Activated naive CD4-positive, alpha-beta T cell treated with anti-CD3 and anti-CD28 coated beads, Interleukin-2, amount 50 U/mL, for 16 hours (primary cell): ENCODE results near the gene C4BPB.
"Not testable (repeated sequence)": the region's sequence is repeated elsewhere in the genome, so short reads cannot be mapped to it uniquely, and the experiment has no call there.

Experiments
- DNase-seq: peaks from one replicate; pipeline ENCODE4 v3.0.0-alpha.2; 2020

C4BPB gene

DNA sequence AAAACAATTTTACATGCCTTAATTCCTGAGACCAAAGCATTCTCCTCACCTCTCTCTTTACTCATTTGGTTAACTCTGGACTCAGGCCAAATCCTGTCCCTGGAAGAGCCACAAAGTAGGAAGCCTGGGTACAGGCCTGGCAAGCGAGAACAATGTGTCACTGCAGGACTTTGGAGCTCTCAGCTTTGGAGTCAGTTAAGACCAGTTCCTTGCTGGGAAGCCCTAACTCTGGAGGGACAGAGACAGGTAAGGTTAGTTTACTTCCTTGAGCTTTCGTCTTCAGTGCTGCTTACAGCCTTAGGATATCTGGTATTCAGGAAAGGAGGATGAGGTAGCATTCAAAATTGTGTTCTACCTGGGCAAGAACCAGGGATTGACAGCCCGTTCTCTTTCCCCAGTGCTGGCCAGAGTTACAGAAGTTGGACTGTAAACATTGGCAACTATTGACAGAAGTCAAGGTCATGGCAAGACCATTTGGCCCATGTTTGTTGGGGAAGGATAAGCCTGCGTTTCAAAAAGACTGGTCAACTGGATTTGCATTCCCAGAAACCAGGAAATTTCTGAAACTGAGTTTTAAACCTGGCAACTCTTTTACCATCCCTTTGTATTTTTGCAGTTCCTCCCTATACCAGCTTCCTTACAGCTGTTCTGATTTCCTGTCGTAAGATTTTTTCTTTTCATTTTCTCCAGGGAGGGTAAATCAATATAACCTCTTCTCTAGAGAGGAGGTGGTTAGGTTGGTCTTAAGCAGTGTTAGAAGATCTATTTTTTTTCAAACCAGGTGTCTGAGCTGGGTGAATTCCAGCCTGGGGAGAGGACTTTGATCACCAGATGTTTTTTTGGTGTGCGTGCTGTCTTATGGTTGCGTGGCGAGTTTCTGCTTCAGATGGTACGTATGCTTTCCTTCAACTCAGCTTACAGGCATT is at the start of gene C4BPB:
Gene C4BPB (plus strand): TSS at position 160 of the 926 bp plus-strand sequence. CDS start 672 bp downstream, at position 832.
- peak; percentile 30 for DNase-seq

DNA sequence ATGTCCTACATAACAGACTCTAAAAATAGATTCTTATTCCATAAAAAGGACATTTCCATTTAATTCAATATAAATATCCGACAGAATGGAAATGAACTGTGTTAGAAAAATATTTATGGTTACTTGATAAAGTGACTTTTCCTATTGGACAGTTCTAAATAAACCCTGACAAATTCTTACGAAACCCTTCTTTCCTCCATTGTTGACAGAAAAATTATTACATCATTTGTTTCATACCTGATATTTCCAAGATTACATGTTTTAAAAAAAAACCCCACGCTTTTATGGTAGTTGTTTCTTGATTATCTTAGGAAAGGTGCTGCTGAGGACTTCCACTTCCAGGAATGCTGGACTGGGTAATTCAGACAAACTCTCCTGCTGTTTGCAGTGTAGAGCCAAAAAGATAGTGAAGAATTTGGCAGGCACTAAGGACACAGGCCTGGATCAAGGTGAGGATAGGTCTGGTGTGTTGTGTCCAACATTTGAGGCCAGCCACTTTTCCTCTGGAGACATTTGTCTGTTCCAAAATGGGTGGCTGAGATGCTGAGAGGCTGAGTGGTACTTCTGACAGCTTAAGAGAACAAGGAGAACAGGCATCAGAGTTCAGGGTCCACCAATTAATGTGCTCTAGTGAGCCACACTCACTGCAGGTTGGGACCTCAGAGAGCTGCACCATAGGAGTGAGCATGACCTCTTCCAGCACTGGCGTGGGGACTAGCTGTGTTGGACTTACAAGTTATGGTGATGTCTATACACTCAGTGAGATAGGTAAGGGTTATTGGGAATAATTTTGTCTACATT is 49.1 kb upstream of the C4BPB start:
- DNase-seq, result no peak

DNA sequence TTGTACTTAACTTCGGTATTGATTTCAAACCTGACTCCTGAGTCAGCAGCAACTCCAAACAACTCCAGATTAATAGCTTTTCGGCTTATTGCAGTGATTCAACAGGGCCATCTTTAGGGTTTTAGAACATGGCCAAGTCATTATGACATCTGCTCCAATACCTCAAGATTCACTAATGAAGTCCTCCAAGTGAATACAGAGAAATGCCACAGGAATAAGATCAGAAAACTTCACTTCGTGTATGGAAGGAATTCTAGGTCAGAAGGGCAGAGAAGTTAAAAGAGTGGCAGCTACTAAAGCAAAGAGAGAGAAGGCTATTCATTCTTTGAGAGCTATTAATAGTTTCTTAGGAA is 48.5 kb upstream of the C4BPB start:
- DNase-seq, result no peak

- not testable (repeated sequence) for DNase-seq
These were observed 47.3 kb upstream of the C4BPB start for GRCh38 chr1:207041397-207041796.

DNA sequence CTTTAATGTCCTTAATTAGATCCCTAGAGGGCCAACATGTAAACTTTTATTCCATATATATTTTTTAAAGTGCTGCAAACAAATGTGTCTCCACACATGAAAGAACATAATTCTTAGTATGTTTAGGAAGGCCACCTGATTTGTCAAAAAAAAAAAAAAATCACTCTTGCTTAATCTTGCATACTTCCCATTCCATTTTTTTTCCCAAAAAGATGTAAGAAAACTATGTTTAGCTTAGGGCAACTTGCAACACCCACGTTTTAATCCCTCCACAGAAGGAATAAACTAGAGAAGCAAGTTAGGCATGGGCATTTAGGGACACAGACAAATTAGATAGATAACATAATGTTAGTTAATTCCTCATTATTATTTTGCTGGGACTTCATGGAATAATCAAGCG is 43.2 kb upstream of the C4BPB start:
- DNase-seq, result no peak

DNA sequence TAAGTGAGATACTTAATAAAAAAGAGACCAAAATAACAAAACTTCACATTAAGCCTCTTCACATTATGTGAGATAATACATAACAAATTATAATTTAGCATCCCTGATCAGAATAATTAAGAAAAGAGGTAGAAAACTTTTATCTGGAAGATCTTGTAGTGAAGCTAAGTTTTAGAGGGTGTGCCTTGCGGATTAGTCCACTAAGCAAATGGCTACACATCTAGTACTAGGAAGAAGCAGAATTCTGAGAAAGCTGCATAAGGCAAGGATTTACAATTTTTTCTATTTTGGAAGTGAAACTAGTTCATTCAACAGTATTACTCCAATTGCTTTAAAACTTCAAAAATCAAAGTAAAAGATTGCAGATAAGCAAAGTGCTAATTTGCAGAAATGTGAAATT is 41.2 kb upstream of the C4BPB start:
- no peak for DNase-seq

DNA sequence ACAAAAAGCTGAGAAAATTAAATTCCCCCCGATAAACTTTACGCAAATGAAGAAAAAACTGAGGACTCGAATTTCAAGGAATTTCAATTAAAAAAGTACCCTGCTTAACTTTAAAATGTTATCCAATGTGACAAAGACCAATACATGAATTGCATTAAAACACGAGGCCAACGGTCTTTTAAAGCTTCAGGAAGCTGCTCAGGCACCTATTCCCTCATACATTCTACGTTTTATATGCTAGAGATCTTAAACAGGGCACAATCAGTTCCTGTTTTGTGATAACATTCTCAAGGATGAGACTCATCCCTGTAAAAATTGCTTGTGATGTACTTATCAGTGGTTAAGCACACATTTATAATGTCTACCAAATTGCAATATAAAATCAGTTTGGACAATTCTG is 40.6 kb upstream of the C4BPB start:
- no peak for DNase-seq

- no peak for DNase-seq
These were observed 39.6 kb upstream of the C4BPB start for GRCh38 chr1:207049054-207049453.

- DNase-seq, result no peak
These were observed 39.1 kb upstream of the C4BPB start for GRCh38 chr1:207049514-207049913.

- peak; percentile 51 for DNase-seq
These were observed 38.7 kb upstream of the C4BPB start for GRCh38 chr1:207049974-207050391.

- peak; percentile 90 for DNase-seq
These were observed 38.0 kb upstream of the C4BPB start for GRCh38 chr1:207050480-207051190.

- no peak for DNase-seq
These were observed 37.3 kb upstream of the C4BPB start, which contains the start of gene YOD1 for GRCh38 chr1:207051191-207051943. TSS of gene YOD1 (minus strand) at chr1:207051208. CDS start at chr1:207051030, 178 bp downstream.

GRCh38 chr1:207052911-207053769 is 35.5 kb upstream of the C4BPB start, which contains the start of gene PFKFB2:
TSS of gene PFKFB2 (plus strand) at chr1:207053275. CDS start at chr1:207054718, 1,443 bp downstream.
- peak; percentile 97 for DNase-seq

GRCh38 chr1:207054491-207054890 is 34.2 kb upstream of the C4BPB start:
- DNase-seq, result no peak

- DNase-seq, result no peak
These were observed 33.2 kb upstream of the C4BPB start for GRCh38 chr1:207055386-207056001.

DNA sequence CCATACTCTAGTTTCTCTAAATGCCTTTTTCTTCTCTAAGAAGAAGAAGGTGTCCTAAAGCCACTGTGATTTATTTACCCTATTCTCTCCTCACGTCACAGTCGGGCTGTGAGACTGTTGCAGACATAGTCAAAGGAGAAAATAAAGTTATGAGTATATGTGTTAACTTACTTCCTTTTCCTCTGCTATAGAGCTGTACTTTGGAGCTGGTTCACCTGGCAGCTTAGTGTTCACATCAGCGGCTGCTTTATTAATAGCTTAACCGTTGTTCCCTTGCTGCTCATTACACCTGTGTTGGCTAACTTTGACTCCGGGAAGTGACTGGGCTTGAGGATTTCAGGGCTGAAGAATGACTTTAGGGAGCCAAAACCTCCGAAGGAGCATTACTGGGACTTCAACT is 32.0 kb upstream of the C4BPB start:
- DNase-seq, result no peak

DNA sequence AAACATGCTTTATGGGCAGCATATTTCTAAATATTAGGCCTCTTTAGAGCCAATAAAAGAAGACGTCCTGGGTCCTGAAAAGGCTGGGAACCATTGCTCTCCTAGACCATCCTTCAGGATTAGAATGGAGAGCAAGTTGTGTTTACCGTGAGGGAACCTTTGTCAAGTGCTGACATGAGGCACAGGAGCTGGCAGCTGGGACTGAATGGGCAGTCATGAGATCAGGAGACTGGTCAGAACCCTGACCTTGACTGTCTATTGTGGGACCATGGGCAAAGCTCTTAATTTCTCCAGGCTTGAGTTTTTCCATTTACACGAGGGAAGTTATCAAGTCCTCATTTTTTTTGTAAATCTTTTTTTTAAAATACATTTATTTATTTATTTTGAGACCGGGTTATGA is 30.4 kb upstream of the C4BPB start:
- DNase-seq, result no peak

- DNase-seq, result no peak
These were observed 29.5 kb upstream of the C4BPB start for GRCh38 chr1:207058878-207059867.

GRCh38 chr1:207059881-207060280 is 28.8 kb upstream of the C4BPB start:
- DNase-seq, result no peak
